ENCODE data around the gene SEC23B. TPM values are rescaled to one million over a fixed set of nuclear protein-coding genes. Genes with fewer than 3 reads are reported as not detected.

Gene SEC23B
- total and polyA plus RNA-seq, 2 of the 13 experiments (the other 11 are each of a cell fraction or from before 2014, with no cell fraction given), result 114 to 120 TPM

DNA sequence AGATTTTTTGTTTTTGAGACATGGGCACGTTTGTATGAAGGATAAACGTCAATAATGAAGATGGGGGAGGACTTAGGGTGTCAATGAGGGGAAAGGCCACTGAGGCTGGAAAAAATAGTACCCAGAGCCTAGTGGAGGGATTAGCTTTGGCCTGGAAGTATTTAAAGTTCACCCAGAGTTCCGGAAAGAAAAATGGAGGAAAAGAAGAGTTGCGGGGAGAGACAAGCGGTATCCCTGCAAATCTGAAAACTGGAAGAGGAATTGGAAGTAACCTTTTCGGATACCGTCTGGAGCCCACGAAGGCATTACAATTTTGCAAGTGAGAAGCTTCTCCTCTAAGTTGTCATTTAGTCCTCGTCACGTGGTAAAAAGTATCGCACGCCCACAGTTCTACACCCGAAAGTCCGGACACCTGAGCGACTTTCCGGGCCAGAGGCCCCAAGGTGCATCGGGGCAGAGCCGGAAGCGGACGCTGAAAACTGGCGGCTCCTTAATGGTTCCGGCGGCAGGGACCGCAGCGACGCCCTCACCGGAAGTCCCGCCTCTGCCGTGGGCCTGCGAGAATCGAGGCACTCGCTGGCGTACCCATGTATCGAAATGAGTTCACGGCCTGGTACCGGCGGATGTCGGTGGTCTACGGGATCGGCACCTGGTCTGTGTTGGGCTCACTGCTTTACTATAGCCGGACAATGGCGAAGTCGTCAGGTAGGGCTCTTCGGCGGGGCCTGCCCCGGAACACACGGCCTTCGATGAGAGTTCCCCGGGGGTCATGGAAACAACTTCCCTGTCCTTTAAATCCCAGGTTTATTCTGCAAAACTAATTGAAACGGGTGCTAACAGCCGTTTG, 59.4 kb downstream of the SEC23B start, which contains the start of gene SMIM26 (continued):
- TF ChIP-seq, protein P1, sequence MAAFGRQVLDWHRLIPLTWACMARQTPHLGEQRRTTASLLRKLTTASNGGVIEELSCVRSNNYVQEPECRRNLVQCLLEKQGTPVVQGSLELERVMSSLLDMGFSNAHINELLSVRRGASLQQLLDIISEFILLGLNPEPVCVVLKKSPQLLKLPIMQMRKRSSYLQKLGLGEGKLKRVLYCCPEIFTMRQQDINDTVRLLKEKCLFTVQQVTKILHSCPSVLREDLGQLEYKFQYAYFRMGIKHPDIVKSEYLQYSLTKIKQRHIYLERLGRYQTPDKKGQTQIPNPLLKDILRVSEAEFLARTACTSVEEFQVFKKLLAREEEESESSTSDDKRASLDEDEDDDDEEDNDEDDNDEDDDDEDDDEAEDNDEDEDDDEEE (CRISPR knock-in tag; IDR thresholded peaks at IDR 0.05), result no peak
- peak; percentile 97; the same call in 1 of the 2 replicates for TF ChIP-seq KDM5B (CRISPR knock-in tag; IDR thresholded peaks at IDR 0.05; ENCODE audit: borderline replicate concordance)
- no peak for TF ChIP-seq ZNF850 (CRISPR knock-in tag; conservative IDR thresholded peaks at IDR 0.05)
- no peak for TF ChIP-seq RORA (CRISPR knock-in tag; IDR thresholded peaks at IDR 0.05)
- TF ChIP-seq NR2F1 (CRISPR knock-in tag; IDR thresholded peaks at IDR 0.05), result peak; percentile 18 to 49; a peak in 3 of 4 replicates
- TF ChIP-seq HOXA7 (CRISPR knock-in tag; IDR thresholded peaks at IDR 0.05), result no peak
- TF ChIP-seq, protein P2, sequence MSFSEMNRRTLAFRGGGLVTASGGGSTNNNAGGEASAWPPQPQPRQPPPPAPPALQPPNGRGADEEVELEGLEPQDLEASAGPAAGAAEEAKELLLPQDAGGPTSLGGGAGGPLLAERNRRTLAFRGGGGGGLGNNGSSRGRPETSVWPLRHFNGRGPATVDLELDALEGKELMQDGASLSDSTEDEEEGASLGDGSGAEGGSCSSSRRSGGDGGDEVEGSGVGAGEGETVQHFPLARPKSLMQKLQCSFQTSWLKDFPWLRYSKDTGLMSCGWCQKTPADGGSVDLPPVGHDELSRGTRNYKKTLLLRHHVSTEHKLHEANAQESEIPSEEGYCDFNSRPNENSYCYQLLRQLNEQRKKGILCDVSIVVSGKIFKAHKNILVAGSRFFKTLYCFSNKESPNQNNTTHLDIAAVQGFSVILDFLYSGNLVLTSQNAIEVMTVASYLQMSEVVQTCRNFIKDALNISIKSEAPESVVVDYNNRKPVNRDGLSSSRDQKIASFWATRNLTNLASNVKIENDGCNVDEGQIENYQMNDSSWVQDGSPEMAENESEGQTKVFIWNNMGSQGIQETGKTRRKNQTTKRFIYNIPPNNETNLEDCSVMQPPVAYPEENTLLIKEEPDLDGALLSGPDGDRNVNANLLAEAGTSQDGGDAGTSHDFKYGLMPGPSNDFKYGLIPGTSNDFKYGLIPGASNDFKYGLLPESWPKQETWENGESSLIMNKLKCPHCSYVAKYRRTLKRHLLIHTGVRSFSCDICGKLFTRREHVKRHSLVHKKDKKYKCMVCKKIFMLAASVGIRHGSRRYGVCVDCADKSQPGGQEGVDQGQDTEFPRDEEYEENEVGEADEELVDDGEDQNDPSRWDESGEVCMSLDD (CRISPR knock-in tag; IDR thresholded peaks at IDR 0.05; ENCODE audit: borderline replicate concordance), result peak; percentile 79; the same call in 1 of the 2 replicates
- TF ChIP-seq ZEB1 (IDR thresholded peaks at IDR 0.05; ENCODE audit: insufficient replicate concordance, low read depth), result peak; percentile 86
- peak; percentile 54; the same call in 1 of the 2 replicates for TF ChIP-seq ZNF34 (CRISPR knock-in tag; IDR thresholded peaks at IDR 0.05; ENCODE audit: borderline replicate concordance)
- TF ChIP-seq ZNF326 (CRISPR knock-in tag; IDR thresholded peaks at IDR 0.05; ENCODE audit: borderline replicate concordance), result no peak
- TF ChIP-seq ZNF264 (CRISPR knock-in tag; IDR thresholded peaks at IDR 0.05), result peak; percentile 88
- TF ChIP-seq, protein P3, sequence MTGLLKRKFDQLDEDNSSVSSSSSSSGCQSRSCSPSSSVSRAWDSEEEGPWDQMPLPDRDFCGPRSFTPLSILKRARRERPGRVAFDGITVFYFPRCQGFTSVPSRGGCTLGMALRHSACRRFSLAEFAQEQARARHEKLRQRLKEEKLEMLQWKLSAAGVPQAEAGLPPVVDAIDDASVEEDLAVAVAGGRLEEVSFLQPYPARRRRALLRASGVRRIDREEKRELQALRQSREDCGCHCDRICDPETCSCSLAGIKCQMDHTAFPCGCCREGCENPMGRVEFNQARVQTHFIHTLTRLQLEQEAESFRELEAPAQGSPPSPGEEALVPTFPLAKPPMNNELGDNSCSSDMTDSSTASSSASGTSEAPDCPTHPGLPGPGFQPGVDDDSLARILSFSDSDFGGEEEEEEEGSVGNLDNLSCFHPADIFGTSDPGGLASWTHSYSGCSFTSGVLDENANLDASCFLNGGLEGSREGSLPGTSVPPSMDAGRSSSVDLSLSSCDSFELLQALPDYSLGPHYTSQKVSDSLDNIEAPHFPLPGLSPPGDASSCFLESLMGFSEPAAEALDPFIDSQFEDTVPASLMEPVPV (CRISPR knock-in tag; IDR thresholded peaks at IDR 0.05), result peak; percentile 82; the same call in 1 of the 2 replicates
- TF ChIP-seq CHD4 (IDR thresholded peaks at IDR 0.05; ENCODE audit: borderline replicate concordance, low read length), result no peak
- no peak for TF ChIP-seq PRPF4 (IDR thresholded peaks at IDR 0.05; ENCODE audit: low read depth, low read length, poor library complexity, severe bottlenecking)
- TF ChIP-seq GABPB1 (CRISPR knock-in tag; IDR thresholded peaks at IDR 0.05), result peak; percentile 100
- TF ChIP-seq MED1 (CRISPR knock-in tag; IDR thresholded peaks at IDR 0.05), result peak; percentile 83
- TF ChIP-seq, protein P4, sequence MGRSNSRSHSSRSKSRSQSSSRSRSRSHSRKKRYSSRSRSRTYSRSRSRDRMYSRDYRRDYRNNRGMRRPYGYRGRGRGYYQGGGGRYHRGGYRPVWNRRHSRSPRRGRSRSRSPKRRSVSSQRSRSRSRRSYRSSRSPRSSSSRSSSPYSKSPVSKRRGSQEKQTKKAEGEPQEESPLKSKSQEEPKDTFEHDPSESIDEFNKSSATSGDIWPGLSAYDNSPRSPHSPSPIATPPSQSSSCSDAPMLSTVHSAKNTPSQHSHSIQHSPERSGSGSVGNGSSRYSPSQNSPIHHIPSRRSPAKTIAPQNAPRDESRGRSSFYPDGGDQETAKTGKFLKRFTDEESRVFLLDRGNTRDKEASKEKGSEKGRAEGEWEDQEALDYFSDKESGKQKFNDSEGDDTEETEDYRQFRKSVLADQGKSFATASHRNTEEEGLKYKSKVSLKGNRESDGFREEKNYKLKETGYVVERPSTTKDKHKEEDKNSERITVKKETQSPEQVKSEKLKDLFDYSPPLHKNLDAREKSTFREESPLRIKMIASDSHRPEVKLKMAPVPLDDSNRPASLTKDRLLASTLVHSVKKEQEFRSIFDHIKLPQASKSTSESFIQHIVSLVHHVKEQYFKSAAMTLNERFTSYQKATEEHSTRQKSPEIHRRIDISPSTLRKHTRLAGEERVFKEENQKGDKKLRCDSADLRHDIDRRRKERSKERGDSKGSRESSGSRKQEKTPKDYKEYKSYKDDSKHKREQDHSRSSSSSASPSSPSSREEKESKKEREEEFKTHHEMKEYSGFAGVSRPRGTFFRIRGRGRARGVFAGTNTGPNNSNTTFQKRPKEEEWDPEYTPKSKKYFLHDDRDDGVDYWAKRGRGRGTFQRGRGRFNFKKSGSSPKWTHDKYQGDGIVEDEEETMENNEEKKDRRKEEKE (IDR thresholded peaks at IDR 0.05), result no peak
- TF ChIP-seq ZNF383 (CRISPR knock-in tag; IDR thresholded peaks at IDR 0.05; ENCODE audit: borderline replicate concordance), result no peak
- TF ChIP-seq GATAD1 (CRISPR knock-in tag; IDR thresholded peaks at IDR 0.05), result peak; percentile 97
- TF ChIP-seq SP4 (CRISPR knock-in tag; IDR thresholded peaks at IDR 0.05), result peak; percentile 95
- TF ChIP-seq KLF6 (CRISPR knock-in tag; IDR thresholded peaks at IDR 0.05), result peak; percentile 93
